ENCODE measurements around the gene CDKAL1. TPM values are rescaled to one million over a fixed set of nuclear protein-coding genes. Genes with fewer than 3 reads are reported as not detected.

Gene CDKAL1
- total RNA-seq, 1 donor from 2014 or later = 14.8 TPM

DNA sequence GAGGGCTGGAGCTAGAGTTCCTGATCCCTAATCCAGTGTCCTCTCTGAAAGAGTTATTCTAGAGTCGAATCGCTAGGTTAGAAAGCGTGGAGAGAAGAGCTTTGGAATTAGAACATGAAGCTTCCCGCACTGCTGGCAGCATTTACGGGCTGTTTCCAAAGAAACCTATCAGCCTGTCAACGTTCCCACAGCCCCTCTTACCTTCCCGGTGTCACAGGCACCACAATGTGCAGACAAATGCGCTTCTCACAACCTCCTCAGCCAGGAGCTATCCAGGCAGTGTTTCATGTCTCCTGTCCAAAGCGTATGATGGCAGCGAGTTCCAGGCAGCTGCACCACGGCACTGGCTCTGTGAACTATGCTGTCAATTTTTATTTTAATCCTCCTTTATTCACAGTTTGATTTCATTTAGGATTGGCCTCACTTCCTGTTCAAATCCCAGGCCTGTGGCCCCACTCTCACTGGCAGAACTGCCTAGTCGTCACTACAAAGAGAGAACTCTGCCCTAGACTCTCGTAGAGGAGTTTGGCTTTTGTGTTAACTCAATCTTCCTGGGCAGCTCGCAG lies 736.5 kb downstream of the CDKAL1 start:
- no peak for DNase-seq (ENCODE audit: extremely low spot score, unreplicated experiment)
- H3K36me3 Mint-ChIP-seq (ENCODE audit: unreplicated experiment) = peaks cover 4% of the 10 kb centered on the region
- peaks cover 8% of the 10 kb centered on the region for H3K4me1 Mint-ChIP-seq (ENCODE audit: unreplicated experiment)
- H3K9me3 Mint-ChIP-seq (ENCODE audit: unreplicated experiment) = peaks cover 11% of the 10 kb centered on the region
- no peak overlapping the region for H3K27ac Mint-ChIP-seq (ENCODE audit: unreplicated experiment)
- TF ChIP-seq, protein P1, sequence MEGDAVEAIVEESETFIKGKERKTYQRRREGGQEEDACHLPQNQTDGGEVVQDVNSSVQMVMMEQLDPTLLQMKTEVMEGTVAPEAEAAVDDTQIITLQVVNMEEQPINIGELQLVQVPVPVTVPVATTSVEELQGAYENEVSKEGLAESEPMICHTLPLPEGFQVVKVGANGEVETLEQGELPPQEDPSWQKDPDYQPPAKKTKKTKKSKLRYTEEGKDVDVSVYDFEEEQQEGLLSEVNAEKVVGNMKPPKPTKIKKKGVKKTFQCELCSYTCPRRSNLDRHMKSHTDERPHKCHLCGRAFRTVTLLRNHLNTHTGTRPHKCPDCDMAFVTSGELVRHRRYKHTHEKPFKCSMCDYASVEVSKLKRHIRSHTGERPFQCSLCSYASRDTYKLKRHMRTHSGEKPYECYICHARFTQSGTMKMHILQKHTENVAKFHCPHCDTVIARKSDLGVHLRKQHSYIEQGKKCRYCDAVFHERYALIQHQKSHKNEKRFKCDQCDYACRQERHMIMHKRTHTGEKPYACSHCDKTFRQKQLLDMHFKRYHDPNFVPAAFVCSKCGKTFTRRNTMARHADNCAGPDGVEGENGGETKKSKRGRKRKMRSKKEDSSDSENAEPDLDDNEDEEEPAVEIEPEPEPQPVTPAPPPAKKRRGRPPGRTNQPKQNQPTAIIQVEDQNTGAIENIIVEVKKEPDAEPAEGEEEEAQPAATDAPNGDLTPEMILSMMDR (IDR thresholded peaks at IDR 0.05) = no peak
- no peaks in the 10 kb centered on the region for H3K27me3 Mint-ChIP-seq (ENCODE audit: unreplicated experiment)
- no peak overlapping the region for H3K4me3 Mint-ChIP-seq (ENCODE audit: unreplicated experiment)

DNA sequence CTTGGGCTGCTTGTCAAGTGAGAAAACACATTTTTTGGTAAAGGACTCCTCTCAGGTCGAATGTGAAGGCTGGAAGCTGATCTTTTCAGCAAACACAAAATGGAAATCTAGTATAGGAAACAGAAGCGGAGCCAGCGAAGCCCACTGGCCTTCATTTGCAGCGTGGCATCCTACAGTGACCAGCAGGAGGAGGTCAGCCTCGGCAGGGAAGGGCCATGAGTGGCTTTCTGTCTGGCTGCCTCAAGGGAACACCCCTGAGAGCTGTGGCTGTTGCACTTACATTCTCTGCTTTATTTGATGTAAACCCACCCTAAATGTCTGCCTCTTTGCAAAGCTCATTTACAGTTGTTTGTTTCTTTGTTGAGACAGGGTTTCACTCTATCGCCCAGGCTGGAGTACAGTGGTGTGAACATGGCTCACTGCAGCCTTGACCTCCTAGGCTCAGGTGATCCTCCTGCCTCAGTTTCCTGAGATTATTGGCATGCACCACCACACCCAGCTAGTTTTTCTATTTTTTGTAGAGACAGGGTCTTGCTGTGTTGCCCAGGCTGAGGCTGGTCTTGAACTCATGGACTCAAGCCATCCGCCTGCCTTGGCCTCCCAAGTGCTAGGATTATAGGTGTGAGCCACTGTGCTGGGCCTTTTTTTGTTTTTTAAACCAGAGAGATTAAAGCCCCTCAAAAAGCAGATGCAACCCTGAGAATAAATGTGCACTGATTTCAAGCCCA lies 737.3 kb downstream of the CDKAL1 start:
- DNase-seq (ENCODE audit: extremely low spot score, unreplicated experiment) = no peak
- peaks cover 11% of the 10 kb centered on the region for H3K9me3 Mint-ChIP-seq (ENCODE audit: unreplicated experiment)
- no peak overlapping the region for H3K4me3 Mint-ChIP-seq (ENCODE audit: unreplicated experiment)
- H3K4me1 Mint-ChIP-seq (ENCODE audit: unreplicated experiment) = peaks cover 8% of the 10 kb centered on the region
- H3K27ac Mint-ChIP-seq (ENCODE audit: unreplicated experiment) = no peak overlapping the region
- H3K36me3 Mint-ChIP-seq (ENCODE audit: unreplicated experiment) = peaks cover 4% of the 10 kb centered on the region
- no peaks in the 10 kb centered on the region for H3K27me3 Mint-ChIP-seq (ENCODE audit: unreplicated experiment)
- TF ChIP-seq, protein P1 (IDR thresholded peaks at IDR 0.05) = no peak

DNA sequence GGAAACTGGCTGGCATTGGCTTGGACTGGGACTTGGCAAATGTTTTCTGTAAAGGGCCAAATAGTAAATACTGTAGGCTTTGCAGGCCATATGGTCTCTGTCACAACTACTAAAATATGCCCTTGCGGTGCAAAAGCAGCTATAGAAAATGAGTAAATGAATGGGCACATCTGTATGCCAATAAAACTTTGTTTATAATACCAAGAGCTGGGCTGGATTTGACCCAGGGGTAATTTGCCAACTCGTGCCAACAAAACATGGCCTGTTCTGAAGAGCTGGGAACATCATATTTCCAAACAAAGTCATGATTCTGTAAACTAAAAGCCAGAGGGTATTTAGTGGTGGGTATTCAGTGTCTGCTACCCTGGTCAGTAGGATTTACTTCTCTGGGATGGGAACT lies 739.2 kb downstream of the CDKAL1 start:
- Mint-ChIP-seq H3K4me1 (ENCODE audit: unreplicated experiment) (peaks cover 8% of the 10 kb centered on the region), H3K9me3 (ENCODE audit: unreplicated experiment) (peaks cover 11% of the 10 kb centered on the region), H3K36me3 (ENCODE audit: unreplicated experiment) (peaks cover 4% of the 10 kb centered on the region), H3K4me3 (ENCODE audit: unreplicated experiment) (no peak overlapping the region), H3K27me3 (ENCODE audit: unreplicated experiment) (no peaks in the 10 kb centered on the region), H3K27ac (ENCODE audit: unreplicated experiment) (no peak overlapping the region)
- DNase-seq (ENCODE audit: extremely low spot score, unreplicated experiment) = no peak
- TF ChIP-seq, protein P1 (IDR thresholded peaks at IDR 0.05) = no peak

DNA sequence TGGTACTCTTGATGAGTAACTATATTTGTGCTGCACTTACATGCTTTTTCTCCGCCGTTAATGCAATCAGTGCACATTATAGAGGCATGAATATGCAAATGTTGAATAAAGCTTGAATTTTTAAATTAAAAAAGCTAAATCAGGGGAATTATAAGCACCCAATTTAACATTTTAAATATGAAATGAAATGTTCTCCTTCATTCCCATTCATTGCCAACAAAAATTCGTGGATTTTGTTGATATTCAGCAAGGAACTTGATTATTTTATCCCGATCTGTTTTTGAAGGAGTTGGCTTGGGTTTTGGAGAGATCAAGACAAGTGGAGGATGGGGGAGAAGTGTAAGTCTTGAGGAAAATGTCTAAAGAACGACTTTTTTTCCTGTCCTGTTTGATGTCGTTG lies 740.6 kb downstream of the CDKAL1 start:
- no peak overlapping the region for H3K4me3 Mint-ChIP-seq (ENCODE audit: unreplicated experiment)
- H3K36me3 Mint-ChIP-seq (ENCODE audit: unreplicated experiment) = peaks cover 4% of the 10 kb centered on the region
- peaks cover 12% of the 10 kb centered on the region for H3K9me3 Mint-ChIP-seq (ENCODE audit: unreplicated experiment)
- TF ChIP-seq, protein P1 (IDR thresholded peaks at IDR 0.05) = no peak
- DNase-seq (ENCODE audit: extremely low spot score, unreplicated experiment) = no peak
- no peaks in the 10 kb centered on the region for H3K27me3 Mint-ChIP-seq (ENCODE audit: unreplicated experiment)
- H3K4me1 Mint-ChIP-seq (ENCODE audit: unreplicated experiment) = peaks cover 8% of the 10 kb centered on the region
- H3K27ac Mint-ChIP-seq (ENCODE audit: unreplicated experiment) = no peak overlapping the region

DNA sequence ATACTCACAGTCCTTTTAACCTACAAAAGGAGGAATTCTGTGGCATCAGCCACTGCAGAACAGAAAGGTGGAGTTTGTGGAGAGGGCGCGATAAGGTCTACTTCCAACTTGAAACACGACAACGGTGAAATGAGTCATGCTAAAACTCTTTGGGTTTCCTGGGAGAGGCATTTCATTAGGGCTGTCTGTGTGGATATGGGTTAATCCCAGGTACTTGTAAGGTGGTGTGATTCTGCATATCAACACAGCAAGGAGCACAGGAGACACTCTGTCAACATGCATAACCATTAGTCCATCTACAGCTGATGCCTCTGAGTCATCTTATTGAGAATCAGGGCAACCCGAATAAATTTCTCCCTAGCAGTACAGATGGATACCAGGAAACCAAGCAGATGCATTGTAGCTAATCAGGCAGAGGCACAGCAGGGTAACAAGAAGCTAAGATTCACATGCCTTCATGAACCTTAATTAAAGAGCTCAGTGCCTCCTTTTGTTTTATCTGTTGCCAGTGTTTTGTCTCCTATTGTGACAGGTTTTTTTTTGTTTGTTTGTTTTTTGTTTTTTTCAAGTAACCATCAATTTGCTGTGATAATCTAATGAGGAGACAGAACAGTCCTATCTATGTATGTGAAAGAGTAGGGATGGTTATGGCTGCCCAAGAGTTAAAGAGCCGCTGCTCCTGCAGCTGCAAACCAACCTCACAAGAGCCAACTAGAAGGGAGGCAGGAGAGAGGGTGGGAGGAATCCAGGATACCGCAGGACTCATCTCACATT lies 743.5 kb downstream of the CDKAL1 start:
- Mint-ChIP-seq H3K36me3 (ENCODE audit: unreplicated experiment) (peaks cover under 1% of the 10 kb centered on the region), H3K4me3 (ENCODE audit: unreplicated experiment) (no peak overlapping the region), H3K4me1 (ENCODE audit: unreplicated experiment) (no peaks in the 10 kb centered on the region), H3K27me3 (ENCODE audit: unreplicated experiment) (no peaks in the 10 kb centered on the region), H3K27ac (ENCODE audit: unreplicated experiment) (no peak overlapping the region), H3K9me3 (ENCODE audit: unreplicated experiment) (peaks cover 14% of the 10 kb centered on the region)
- TF ChIP-seq, protein P1 (IDR thresholded peaks at IDR 0.05) = no peak
- DNase-seq (ENCODE audit: extremely low spot score, unreplicated experiment) = no peak

Data from osteocyte (in vitro differentiated cells).